ENCODE data around the gene MRPS6.

Gene MRPS6

GRCh38 chr21:34076835-34077234, 3.5 kb downstream of the MRPS6 start:
- no peak for DNase-seq (ENCODE audit: low read depth, low spot score)
- no peak overlapping the region for H3K4me3 ChIP-seq (ENCODE audit: low read depth, low read length)
- in situ Hi-C loops (cut with HindIII; ENCODE audit: low sequenced_read_pairs), result no loop called here
- no peak for TF ChIP-seq CTCF (IDR thresholded peaks at IDR 0.05; ENCODE audit: low read depth, low read length)

- in situ Hi-C loops (cut with HindIII; ENCODE audit: low sequenced_read_pairs), result no loop called here
- no peak for TF ChIP-seq CTCF (IDR thresholded peaks at IDR 0.05; ENCODE audit: low read depth, low read length)
- no peak for DNase-seq (ENCODE audit: low read depth, low spot score)
- no peak overlapping the region for H3K4me3 ChIP-seq (ENCODE audit: low read depth, low read length)
Measured at GRCh38 chr21:34077888-34078287, 4.5 kb downstream of the MRPS6 start.

GRCh38 chr21:34078915-34079314, 5.5 kb downstream of the MRPS6 start:
- H3K4me3 ChIP-seq (ENCODE audit: low read depth, low read length), result no peak overlapping the region
- no peak for TF ChIP-seq CTCF (IDR thresholded peaks at IDR 0.05; ENCODE audit: low read depth, low read length)

GRCh38 chr21:34080710-34081109, 7.3 kb downstream of the MRPS6 start:
- TF ChIP-seq CTCF (IDR thresholded peaks at IDR 0.05; ENCODE audit: low read depth, low read length), result no peak
- H3K4me3 ChIP-seq (ENCODE audit: low read depth, low read length), result no peak overlapping the region
- DNase-seq (ENCODE audit: low read depth, low spot score), result no peak
- in situ Hi-C loops (cut with HindIII; ENCODE audit: low sequenced_read_pairs), result no loop called here

More at GRCh38 chr21:34078915-34079314, 5.5 kb downstream of the MRPS6 start:
- in situ Hi-C loops (cut with HindIII; ENCODE audit: low sequenced_read_pairs), result no loop called here
- no peak for DNase-seq (ENCODE audit: low read depth, low spot score)

- in situ Hi-C loops (cut with HindIII; ENCODE audit: low sequenced_read_pairs), result no loop called here
- H3K4me3 ChIP-seq (ENCODE audit: low read depth, low read length), result no peak overlapping the region
- no peak for DNase-seq (ENCODE audit: low read depth, low spot score)
- no peak for TF ChIP-seq CTCF (IDR thresholded peaks at IDR 0.05; ENCODE audit: low read depth, low read length)
Measured at GRCh38 chr21:34082769-34083168, 9.4 kb downstream of the MRPS6 start.

- no peak for DNase-seq (ENCODE audit: low read depth, low spot score)
- no peak for TF ChIP-seq CTCF (IDR thresholded peaks at IDR 0.05; ENCODE audit: low read depth, low read length)
- no peak overlapping the region for H3K4me3 ChIP-seq (ENCODE audit: low read depth, low read length)
- in situ Hi-C loops (cut with HindIII; ENCODE audit: low sequenced_read_pairs), result no loop called here
Measured at GRCh38 chr21:34083357-34083756, 10.0 kb downstream of the MRPS6 start.

GRCh38 chr21:34085129-34085528, 11.8 kb downstream of the MRPS6 start:
- in situ Hi-C loops (cut with HindIII; ENCODE audit: low sequenced_read_pairs), result no loop called here
- no peak for DNase-seq (ENCODE audit: low read depth, low spot score)
- no peak overlapping the region for H3K4me3 ChIP-seq (ENCODE audit: low read depth, low read length)
- no peak for TF ChIP-seq CTCF (IDR thresholded peaks at IDR 0.05; ENCODE audit: low read depth, low read length)
